Natural killer cell (primary cell): ENCODE results near the gene ACOX3. TPM values are rescaled to one million over a fixed set of nuclear protein-coding genes. Genes with fewer than 3 reads are reported as not detected.

Experiments used
- ATAC-seq, 3 donors: fragments of 150-1000 bp in 2 of 3; fragments of 200-7000 bp in 1 of 3; cut with Tn5 transposase; 1 replicate in 1 of 3; 2 replicates in 2 of 3; pipeline ENCODE4 v1.10.0; 2021; ENCODE audit warnings: mild to moderate bottlenecking in 2 of 3, moderate library complexity in 2 of 3
- DNase-seq, 2 donors: peaks; one replicate each; pipeline versions ENCODE4 v3.0.0 to v3.0.0-alpha.2; 2013 to 2021; ENCODE audit warnings: mixed read lengths in 1 of 2
- H3K27ac ChIP-seq: one replicate; pipeline ENCODE4 v1.5.1; 2013; ENCODE audit warnings: mild to moderate bottlenecking, low read length
- H3K27me3 ChIP-seq: one replicate; pipeline ENCODE4 v1.6.1; 2013; ENCODE audit warnings: low read length; ENCODE audit not compliant: control insufficient read depth, insufficient read depth
- H3K36me3 ChIP-seq: one replicate; pipeline ENCODE4 v1.6.1; 2013; ENCODE audit warnings: low read length; ENCODE audit not compliant: control insufficient read depth, insufficient read depth
- H3K4me1 ChIP-seq: one replicate; pipeline ENCODE4 v1.6.1; 2013; ENCODE audit warnings: low read length; ENCODE audit not compliant: control insufficient read depth, insufficient read depth
- H3K4me3 ChIP-seq: one replicate; pipeline ENCODE4 v1.5.1; 2013; ENCODE audit warnings: low read length
- H3K9me3 ChIP-seq: one replicate; pipeline ENCODE4 v1.6.1; 2013; ENCODE audit warnings: low read length; ENCODE audit not compliant: control insufficient read depth, insufficient read depth
- H3K27ac Mint-ChIP-seq, 2 donors: one replicate each; pipeline ENCODE4 v1.8.0; 2022; ENCODE audit warnings: mild to moderate bottlenecking in 2 of 2, mixed read lengths in 2 of 2, moderate library complexity in 1 of 2
- H3K27me3 Mint-ChIP-seq, 2 donors: one replicate each; pipeline ENCODE4 v1.8.0; 2022; ENCODE audit warnings: low read depth in 2 of 2, mixed read lengths in 2 of 2
- H3K36me3 Mint-ChIP-seq: one replicate; pipeline ENCODE4 v1.8.0; 2022; ENCODE audit warnings: mixed read lengths
- H3K4me1 Mint-ChIP-seq, 2 donors: one replicate each; pipeline ENCODE4 v1.8.0; 2022; ENCODE audit warnings: mixed read lengths in 2 of 2
- H3K4me3 Mint-ChIP-seq: one replicate; pipeline ENCODE4 v1.8.0; 2022; ENCODE audit warnings: mild to moderate bottlenecking, moderate library complexity, mixed read lengths
- H3K9me3 Mint-ChIP-seq, 2 donors: one replicate each; pipeline ENCODE4 v1.8.0; 2022; ENCODE audit warnings: mixed read lengths in 2 of 2
- WGBS: methylation state at CpG from one replicate; pipeline ENCODE4 v1.1.7; 2013; ENCODE audit warnings: missing lambda C conversion rate; ENCODE audit not compliant: insufficient coverage; 5-methylcytosine and 5-hydroxymethylcytosine counted together
- intact Hi-C: fragments of 100-400 bp; cut with micrococcal nuclease; formaldehyde crosslinking; loops from one replicate; pipeline ENCODE4 v1.14.2; 2022
- total RNA-seq, 4 donors: library from RNA; stranded (reverse); fragments of 120-200 nt in 1 of 4; gene quantifications; one replicate each; pipeline versions ENCODE4 v1.2.3 to v1.2.4, GENCODE V29; 2013 to 2022
- TF ChIP-seq, protein P1 (sequence below): fragments of 200-600 bp; IDR thresholded peaks from one replicate; pipeline ENCODE4 v1.8.0; 2022; ENCODE audit warnings: antibody characterized with exemption

Gene ACOX3
- total RNA-seq, 3 donors from 2014 or later (not counting 1 experiment from before 2014, with no cell fraction given) = 12.4 to 18.3 (median 15.4) TPM

DNA sequence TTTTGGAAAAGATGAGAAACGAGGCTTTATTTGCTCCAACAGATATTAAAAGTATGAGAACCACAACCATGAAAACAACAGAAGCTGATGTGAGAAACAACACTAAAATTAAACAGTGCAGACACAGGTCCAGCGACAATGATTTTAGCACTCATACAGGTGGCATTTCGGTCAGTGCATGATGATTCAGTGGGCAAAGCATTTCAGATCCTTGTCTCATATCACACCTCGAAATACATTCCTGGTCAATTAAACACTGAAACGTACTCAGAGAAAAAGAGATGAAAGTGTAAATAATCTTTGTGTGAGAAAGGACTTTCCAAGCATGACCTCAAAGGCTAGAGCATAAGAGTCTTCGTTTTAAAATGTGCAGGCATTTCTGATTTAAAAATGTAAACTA lies 85.2 kb downstream of the ACOX3 start:
- DNase-seq (no peak), ATAC-seq (no peak)
- peaks cover under 1% of the 10 kb centered on the region for H3K27me3 ChIP-seq
- H3K36me3 Mint-ChIP-seq = no peaks in the 10 kb centered on the region
- WGBS = 87% methylated on average over 6 of the region's 6 CpGs
- no peak overlapping the region for H3K27ac Mint-ChIP-seq
- TF ChIP-seq, protein P1, sequence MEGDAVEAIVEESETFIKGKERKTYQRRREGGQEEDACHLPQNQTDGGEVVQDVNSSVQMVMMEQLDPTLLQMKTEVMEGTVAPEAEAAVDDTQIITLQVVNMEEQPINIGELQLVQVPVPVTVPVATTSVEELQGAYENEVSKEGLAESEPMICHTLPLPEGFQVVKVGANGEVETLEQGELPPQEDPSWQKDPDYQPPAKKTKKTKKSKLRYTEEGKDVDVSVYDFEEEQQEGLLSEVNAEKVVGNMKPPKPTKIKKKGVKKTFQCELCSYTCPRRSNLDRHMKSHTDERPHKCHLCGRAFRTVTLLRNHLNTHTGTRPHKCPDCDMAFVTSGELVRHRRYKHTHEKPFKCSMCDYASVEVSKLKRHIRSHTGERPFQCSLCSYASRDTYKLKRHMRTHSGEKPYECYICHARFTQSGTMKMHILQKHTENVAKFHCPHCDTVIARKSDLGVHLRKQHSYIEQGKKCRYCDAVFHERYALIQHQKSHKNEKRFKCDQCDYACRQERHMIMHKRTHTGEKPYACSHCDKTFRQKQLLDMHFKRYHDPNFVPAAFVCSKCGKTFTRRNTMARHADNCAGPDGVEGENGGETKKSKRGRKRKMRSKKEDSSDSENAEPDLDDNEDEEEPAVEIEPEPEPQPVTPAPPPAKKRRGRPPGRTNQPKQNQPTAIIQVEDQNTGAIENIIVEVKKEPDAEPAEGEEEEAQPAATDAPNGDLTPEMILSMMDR = no peak
- intact Hi-C loops = no loop called here
- no peaks in the 10 kb centered on the region for H3K36me3 ChIP-seq
- no peak overlapping the region for H3K4me3 ChIP-seq
- H3K4me1 Mint-ChIP-seq = no peaks in the 10 kb centered on the region
- no peaks in the 10 kb centered on the region for H3K9me3 ChIP-seq
- no peaks in the 10 kb centered on the region for H3K27me3 Mint-ChIP-seq
- no peak overlapping the region for H3K4me3 Mint-ChIP-seq
- H3K27ac ChIP-seq = no peak overlapping the region
- H3K4me1 ChIP-seq = no peaks in the 10 kb centered on the region
- no peaks in the 10 kb centered on the region for H3K9me3 Mint-ChIP-seq

DNA sequence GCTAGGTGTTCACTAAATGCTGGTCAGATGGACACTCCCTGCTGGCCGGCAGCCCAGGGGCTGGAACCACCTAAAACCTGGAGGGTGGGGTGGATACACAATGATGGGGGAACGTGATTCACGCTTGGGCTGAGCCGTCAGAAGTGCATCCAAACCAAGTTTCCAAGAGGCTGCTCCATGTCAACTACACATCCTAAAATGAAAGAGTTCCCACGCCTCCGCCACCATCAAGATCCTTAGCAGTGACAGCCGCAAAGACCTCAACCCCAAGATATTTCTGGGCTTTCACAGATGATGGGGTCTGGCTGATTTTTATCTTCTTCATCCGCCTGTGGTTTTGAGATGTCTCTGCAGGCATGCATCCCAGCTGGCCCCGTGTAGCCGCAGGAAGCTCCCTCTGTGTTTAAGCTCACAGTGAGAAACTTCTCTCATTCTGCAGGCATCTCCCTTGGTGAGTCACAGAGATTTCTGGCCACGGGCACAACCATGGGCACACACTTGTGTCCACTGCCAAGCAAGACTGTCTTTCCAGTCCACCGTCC lies 86.5 kb downstream of the ACOX3 start:
- Mint-ChIP-seq H3K9me3 (no peaks in the 10 kb centered on the region), H3K27ac (no peak overlapping the region), H3K4me3 (no peak overlapping the region), H3K27me3 (no peaks in the 10 kb centered on the region), H3K4me1 (no peaks in the 10 kb centered on the region), H3K36me3 (no peaks in the 10 kb centered on the region)
- 80% methylated on average over 12 of the region's 12 CpGs for WGBS
- Histone ChIP-seq H3K27me3 (peaks cover 2% of the 10 kb centered on the region), H3K9me3 (no peaks in the 10 kb centered on the region), H3K4me3 (no peak overlapping the region), H3K27ac (no peak overlapping the region), H3K36me3 (no peaks in the 10 kb centered on the region), H3K4me1 (no peaks in the 10 kb centered on the region)
- DNase-seq (no peak), ATAC-seq (no peak)
- intact Hi-C loops = no loop called here
- TF ChIP-seq, protein P1 = no peak

- TF ChIP-seq, protein P1 = no peak
- Mint-ChIP-seq H3K4me1 (no peaks in the 10 kb centered on the region), H3K9me3 (no peaks in the 10 kb centered on the region), H3K36me3 (no peaks in the 10 kb centered on the region), H3K27me3 (no peaks in the 10 kb centered on the region), H3K4me3 (no peak overlapping the region), H3K27ac (no peak overlapping the region)
- Histone ChIP-seq H3K36me3 (no peaks in the 10 kb centered on the region), H3K4me3 (no peak overlapping the region), H3K27ac (no peak overlapping the region), H3K27me3 (peaks cover 2% of the 10 kb centered on the region), H3K9me3 (no peaks in the 10 kb centered on the region), H3K4me1 (no peaks in the 10 kb centered on the region)
- WGBS = 90% methylated on average over 9 of the region's 9 CpGs
- DNase-seq (no peak), ATAC-seq (no peak)
- intact Hi-C loops = no loop called here
Observed at GRCh38 chr4:8353158-8353669, 87.3 kb downstream of the ACOX3 start.
